ENCODE measurements around the gene FOXK2. TPM values are rescaled to one million over a fixed set of nuclear protein-coding genes. Genes with fewer than 3 reads are reported as not detected.

The FOXK2 gene
- total RNA-seq, 6 donors from 2014 or later: 50.8 to 92.7 (median 58.9) TPM

- WGBS, 2 donors: 79 to 80% methylated on average over 20 of the region's 20 CpGs
- no peak for ATAC-seq (ENCODE audit: low FRiP score in 2 of 2)
- TF ChIP-seq, protein P1, sequence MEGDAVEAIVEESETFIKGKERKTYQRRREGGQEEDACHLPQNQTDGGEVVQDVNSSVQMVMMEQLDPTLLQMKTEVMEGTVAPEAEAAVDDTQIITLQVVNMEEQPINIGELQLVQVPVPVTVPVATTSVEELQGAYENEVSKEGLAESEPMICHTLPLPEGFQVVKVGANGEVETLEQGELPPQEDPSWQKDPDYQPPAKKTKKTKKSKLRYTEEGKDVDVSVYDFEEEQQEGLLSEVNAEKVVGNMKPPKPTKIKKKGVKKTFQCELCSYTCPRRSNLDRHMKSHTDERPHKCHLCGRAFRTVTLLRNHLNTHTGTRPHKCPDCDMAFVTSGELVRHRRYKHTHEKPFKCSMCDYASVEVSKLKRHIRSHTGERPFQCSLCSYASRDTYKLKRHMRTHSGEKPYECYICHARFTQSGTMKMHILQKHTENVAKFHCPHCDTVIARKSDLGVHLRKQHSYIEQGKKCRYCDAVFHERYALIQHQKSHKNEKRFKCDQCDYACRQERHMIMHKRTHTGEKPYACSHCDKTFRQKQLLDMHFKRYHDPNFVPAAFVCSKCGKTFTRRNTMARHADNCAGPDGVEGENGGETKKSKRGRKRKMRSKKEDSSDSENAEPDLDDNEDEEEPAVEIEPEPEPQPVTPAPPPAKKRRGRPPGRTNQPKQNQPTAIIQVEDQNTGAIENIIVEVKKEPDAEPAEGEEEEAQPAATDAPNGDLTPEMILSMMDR (IDR thresholded peaks at IDR 0.05): no peak
- TF ChIP-seq EP300 (IDR thresholded peaks at IDR 0.05) (no peak), POLR2AphosphoS5 (IDR thresholded peaks at IDR 0.05) (no peak), POLR2A (IDR thresholded peaks at IDR 0.05) (no peak)
- Histone ChIP-seq H3K4me1 (peaks cover 22 to 48% (median 36%) of the 10 kb centered on the region in 4 donors), H3K36me3 (peaks cover 0 to 76% (median 30%) of the 10 kb centered on the region in 4 donors), H3K4me3 (peak overlapping the region in 1 of 4 donors; percentile 6), H3K9me3 (no peaks in the 10 kb centered on the region), H3K27ac (peak overlapping the region; percentile 62 to 85 (median 78)), H3K27me3 (no peaks in the 10 kb centered on the region)
- DNase-seq: no peak
These were observed 83.6 kb downstream of the FOXK2 start for GRCh38 chr17:82602986-82603710.

GRCh38 chr17:82603981-82604448 lies 84.5 kb downstream of the FOXK2 start:
- Histone ChIP-seq H3K27me3 (no peaks in the 10 kb centered on the region), H3K27ac (peak overlapping the region; percentile 62 to 85 (median 78)), H3K9me3 (no peaks in the 10 kb centered on the region), H3K4me3 (peak overlapping the region in 1 of 4 donors; percentile 20), H3K4me1 (peaks cover 22 to 50% (median 36%) of the 10 kb centered on the region in 4 donors), H3K36me3 (peaks cover 0 to 69% (median 28%) of the 10 kb centered on the region in 4 donors)
- 16 to 28% methylated on average over 11 to 18 of the region's 18 CpGs for WGBS, 2 donors
- peak; percentile 85 to 92 for ATAC-seq (ENCODE audit: low FRiP score in 2 of 2)
- DNase-seq: peak in 1 of 2 donors; percentile 96
- peak; percentile 73 to 78 for TF ChIP-seq POLR2AphosphoS5 (IDR thresholded peaks at IDR 0.05)
- TF ChIP-seq, protein P1 (IDR thresholded peaks at IDR 0.05): peak in 1 of 6 experiments; percentile 12
- TF ChIP-seq POLR2A (IDR thresholded peaks at IDR 0.05): peak in 1 of 4 donors; percentile 60
- TF ChIP-seq EP300 (IDR thresholded peaks at IDR 0.05): peak in 1 of 4 donors; percentile 78

DNA sequence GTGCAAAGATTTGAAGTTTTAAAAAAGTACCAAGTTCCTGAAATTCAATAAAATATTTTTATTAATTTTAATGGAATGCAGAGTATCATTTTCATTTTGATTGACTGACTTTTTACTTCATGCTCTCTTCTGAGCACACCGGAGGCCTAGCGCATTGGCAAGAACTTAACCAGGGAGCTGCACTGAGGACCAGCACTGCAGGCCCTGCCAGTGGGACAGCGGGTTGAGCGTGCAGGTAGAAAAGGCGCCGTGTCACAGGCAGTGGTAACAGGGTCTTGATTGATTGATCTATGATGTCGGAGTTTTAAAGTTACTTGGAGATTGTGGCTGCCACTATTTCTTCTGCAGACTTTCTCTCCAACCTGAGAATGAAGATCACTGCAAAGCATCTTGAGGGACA lies 85.0 kb downstream of the FOXK2 start:
- Histone ChIP-seq H3K4me3 (no peak overlapping the region), H3K27me3 (no peaks in the 10 kb centered on the region), H3K36me3 (peaks cover 0 to 70% (median 25%) of the 10 kb centered on the region in 4 donors), H3K4me1 (peaks cover 22 to 54% (median 36%) of the 10 kb centered on the region in 4 donors), H3K27ac (peak overlapping the region; percentile 62 to 85 (median 78)), H3K9me3 (no peaks in the 10 kb centered on the region)
- DNase-seq (no peak), ATAC-seq (ENCODE audit: low FRiP score in 2 of 2) (no peak)
- TF ChIP-seq, protein P1 (IDR thresholded peaks at IDR 0.05): peak in 1 of 6 experiments; percentile 6
- TF ChIP-seq EP300 (IDR thresholded peaks at IDR 0.05): no peak
- no peak for TF ChIP-seq POLR2AphosphoS5 (IDR thresholded peaks at IDR 0.05)
- TF ChIP-seq POLR2A (IDR thresholded peaks at IDR 0.05): no peak
- 84 to 86% methylated on average over 7 of the region's 7 CpGs for WGBS, 2 donors

- H3K36me3 ChIP-seq: peaks cover 0 to 66% (median 23%) of the 10 kb centered on the region in 4 donors
- WGBS, 2 donors: 84% methylated on average over 15 to 16 of the region's 16 CpGs
These were observed 86.5 kb downstream of the FOXK2 start for GRCh38 chr17:82605939-82606600.

GRCh38 chr17:82608816-82609215 lies 89.3 kb downstream of the FOXK2 start:
- DNase-seq (no peak), ATAC-seq (ENCODE audit: low FRiP score in 2 of 2) (no peak)
- H3K27me3 ChIP-seq: no peaks in the 10 kb centered on the region
- H3K4me3 ChIP-seq: no peak overlapping the region
- H3K4me1 ChIP-seq: peaks cover 17 to 42% (median 21%) of the 10 kb centered on the region in 4 donors
- WGBS, 2 donors: 67 to 69% methylated on average over 5 of the region's 5 CpGs
- TF ChIP-seq, protein P1 (IDR thresholded peaks at IDR 0.05): no peak
- TF ChIP-seq POLR2A (IDR thresholded peaks at IDR 0.05) (no peak), POLR2AphosphoS5 (IDR thresholded peaks at IDR 0.05) (no peak)
- no peaks in the 10 kb centered on the region for H3K9me3 ChIP-seq
- H3K27ac ChIP-seq: peak overlapping the region in 2 of 4 donors; percentile 7 to 35
- H3K36me3 ChIP-seq: peaks cover 0 to 51% (median 10%) of the 10 kb centered on the region in 4 donors

More at GRCh38 chr17:82605939-82606600, 86.5 kb downstream of the FOXK2 start:
- H3K27ac ChIP-seq: peak overlapping the region; percentile 53 to 85 (median 78)
- no peak for ATAC-seq (ENCODE audit: low FRiP score in 2 of 2)
- DNase-seq: no peak
- no peaks in the 10 kb centered on the region for H3K27me3 ChIP-seq
- H3K9me3 ChIP-seq: no peaks in the 10 kb centered on the region
- no peak for TF ChIP-seq POLR2A (IDR thresholded peaks at IDR 0.05)
- H3K4me1 ChIP-seq: peaks cover 28 to 62% (median 39%) of the 10 kb centered on the region in 4 donors
- H3K4me3 ChIP-seq: no peak overlapping the region

All from upper lobe of left lung (tissue), 6 donors.